NCI-H1092 (cell line): ENCODE results near the gene NUP210L.
"Not testable (repeated sequence)": the region's sequence is repeated elsewhere in the genome, so short reads cannot be mapped to it uniquely, and the experiment has no call there.

Experiments used
- DNase-seq: peaks from one replicate; lab custom pipeline; 2025; lab: John Stamatoyannopoulos, UW

The NUP210L gene

GRCh38 chr1:154170547-154171222 lies 15.8 kb upstream of the NUP210L start:
- DNase-seq, result no peak

DNA sequence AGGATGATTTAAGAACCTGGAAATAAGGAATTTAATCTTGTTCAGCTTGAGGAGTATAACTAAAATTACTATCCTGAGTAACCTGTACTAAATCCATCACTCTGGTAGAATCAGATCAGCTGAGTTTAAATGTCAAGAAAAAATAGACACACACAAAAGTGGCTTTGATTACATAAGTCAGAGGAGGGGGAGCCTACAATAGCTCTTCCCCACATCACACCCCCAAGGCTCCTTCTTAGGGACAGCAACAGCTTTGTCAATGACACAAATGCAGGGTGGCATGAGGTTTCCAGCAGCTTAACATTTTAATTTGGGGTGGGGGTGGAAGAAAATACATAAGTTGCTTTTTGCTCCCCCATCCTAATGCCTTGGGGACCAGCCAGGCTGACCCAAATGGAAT lies 12.6 kb upstream of the NUP210L start:
- no peak for DNase-seq

GRCh38 chr1:154166207-154166606 lies 11.3 kb upstream of the NUP210L start:
- DNase-seq, result no peak

GRCh38 chr1:154159554-154159953 lies 4.7 kb upstream of the NUP210L start:
- DNase-seq, result no peak

DNA sequence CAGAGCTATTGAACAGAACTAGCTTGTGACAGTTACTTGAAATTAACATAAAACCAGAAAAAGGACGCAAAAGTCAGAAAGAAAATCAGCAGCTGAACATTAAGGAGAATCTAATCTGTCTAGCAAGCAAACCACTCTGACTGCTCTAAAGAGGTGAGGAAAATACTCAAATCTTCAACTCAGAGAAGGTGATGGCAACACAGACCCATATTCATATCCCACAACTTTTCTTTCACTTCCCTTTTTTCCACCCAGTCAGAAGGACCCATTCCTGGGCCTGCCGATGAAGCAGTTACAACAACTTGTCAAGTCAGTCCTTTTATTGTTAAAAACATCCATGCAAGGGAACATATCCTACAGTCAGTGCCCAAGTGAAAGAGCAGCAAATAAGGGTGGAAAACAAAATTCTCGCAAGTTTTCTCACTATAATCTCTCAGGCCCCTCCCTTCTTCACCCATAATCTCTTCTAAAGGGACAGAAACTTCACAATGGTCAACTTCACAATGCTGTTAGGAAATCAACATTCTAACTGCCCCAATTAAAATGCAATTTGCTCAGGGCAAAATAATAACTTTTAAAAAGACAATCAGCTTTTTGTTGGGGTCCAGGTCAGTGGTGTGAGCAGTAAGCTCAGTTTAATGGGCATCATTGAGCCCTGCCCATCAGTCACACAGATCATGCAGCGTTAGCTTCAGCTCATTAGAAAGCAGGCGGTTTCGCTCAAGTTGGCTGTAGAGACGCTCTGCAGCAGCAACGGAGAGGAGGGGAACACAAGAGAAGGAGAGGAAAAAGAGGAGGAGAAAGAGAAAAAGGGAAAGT lies 3.6 kb upstream of the NUP210L start:
- no peak for DNase-seq

GRCh38 chr1:154157520-154158306 lies 2.8 kb upstream of the NUP210L start:
- no peak for DNase-seq

GRCh38 chr1:154155251-154155650 lies 378 bp upstream of the NUP210L start:
- DNase-seq, result no peak

GRCh38 chr1:154154053-154154452 lies 820 bp downstream of the NUP210L start:
- DNase-seq, result no peak

DNA sequence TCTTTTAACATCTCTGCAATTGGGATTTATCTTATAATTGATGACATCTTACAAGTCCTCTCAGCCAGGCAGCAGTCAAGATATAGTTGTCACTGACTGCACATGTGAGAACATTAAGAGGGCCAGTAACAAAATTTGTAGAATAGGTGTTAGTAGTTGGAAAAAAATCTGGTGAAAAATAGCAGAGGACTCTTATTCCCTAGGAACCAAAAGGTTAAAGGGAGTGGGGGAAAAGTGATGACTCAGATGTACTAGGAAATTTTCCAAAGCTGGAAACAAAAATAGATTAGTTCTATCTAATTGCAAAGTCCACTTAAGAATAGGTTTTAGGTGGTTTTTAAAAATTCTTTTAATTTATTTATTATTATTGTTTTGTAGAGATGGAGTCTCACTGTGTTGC lies 3.6 kb downstream of the NUP210L start:
- no peak for DNase-seq

DNA sequence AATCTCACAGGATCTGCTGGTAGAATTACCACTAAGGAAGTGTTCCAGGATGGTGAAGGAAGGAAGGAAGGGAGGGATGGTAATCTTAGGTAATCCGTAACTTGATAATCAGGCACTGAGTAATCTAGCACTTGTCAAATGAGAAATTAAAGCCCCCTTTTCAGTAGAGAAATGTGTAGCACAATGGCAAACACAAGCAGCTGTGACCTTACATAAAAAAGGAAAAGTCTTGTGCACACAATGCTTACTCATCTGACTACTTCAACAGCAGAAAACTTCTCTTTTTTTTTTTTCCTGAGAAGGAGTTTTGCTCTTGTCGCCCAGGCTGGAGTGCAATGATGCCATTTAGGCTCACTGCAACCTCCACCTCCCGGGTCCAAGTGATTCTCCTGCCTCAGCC lies 6.1 kb downstream of the NUP210L start:
- DNase-seq, result no peak

DNA sequence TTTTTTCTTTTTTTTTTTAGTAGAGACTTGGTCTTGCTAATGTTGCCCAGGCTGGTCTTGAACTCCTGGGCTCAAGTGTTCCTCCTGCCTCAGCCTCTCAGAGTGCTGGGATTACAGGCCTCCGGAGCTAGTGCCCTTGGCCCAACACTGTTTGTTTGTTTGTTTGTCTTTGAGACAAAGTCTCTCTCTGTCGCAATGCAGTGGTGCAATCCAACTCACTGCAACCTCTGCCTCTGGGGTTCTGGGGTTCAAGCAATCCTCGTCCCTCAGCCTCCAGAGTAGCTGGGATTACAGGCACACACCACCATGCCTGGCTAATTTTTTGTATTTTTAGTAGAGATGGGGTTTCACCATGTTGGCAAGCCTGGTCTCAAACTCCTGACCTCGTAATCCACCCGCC lies 7.4 kb downstream of the NUP210L start:
- not testable (repeated sequence) for DNase-seq

DNA sequence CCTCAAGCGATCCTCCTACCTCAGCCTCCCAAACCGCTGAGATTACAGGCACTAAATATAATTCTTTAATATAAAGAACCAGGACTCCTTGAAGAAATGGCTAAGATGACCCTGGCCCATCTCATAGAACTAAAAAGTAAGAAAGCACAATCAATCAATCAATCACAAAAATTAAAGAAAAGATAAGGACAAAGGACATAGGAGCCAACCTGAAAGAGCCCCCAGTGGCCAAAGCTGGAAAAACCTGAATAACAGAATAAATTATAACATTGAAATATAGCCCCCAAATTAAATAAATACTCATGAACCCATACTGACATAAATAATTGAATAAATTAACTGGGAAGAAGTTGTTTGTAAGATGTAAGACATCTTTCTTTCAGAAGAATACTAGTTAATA lies 8.9 kb downstream of the NUP210L start:
- no peak for DNase-seq

DNA sequence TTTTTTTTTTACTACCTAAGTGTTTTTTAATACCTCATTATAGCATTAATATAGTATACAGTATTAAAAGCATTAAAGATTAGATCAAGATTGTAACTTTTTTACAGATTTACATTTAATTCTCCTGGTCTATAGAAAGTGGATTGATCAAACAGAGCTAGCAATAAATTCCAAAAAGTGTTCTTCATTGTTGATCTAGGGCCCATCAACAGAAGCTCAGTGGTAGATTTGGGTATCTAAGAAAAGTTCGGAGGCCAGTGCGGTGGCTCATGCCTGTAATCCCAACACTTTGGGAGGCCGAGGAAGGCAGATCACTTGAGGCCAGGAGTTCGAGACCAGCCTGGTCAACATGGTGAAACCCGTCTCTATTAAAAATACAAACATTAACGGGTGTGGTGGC lies 12.5 kb downstream of the NUP210L start:
- DNase-seq, result no peak

GRCh38 chr1:154141240-154141639 lies 13.6 kb downstream of the NUP210L start:
- DNase-seq, result no peak

DNA sequence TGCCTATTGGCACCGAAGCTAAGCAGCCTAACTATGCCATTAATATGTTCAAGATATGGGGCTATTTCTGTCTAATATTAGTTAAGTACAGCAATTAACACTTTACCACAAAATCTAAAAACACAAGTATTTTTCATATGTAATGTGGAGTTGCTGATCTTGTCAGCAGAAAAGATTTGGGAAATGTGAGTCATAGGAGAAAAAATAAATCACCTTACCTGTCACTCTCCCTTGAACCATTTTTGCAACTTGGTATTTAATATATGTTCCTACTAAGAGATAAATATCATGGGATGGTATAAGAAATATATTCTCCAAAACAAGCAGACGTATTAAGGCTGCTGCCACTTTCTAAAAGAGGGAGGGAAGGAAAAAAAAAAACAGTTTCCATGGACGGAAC lies 17.0 kb downstream of the NUP210L start:
- no peak for DNase-seq

DNA sequence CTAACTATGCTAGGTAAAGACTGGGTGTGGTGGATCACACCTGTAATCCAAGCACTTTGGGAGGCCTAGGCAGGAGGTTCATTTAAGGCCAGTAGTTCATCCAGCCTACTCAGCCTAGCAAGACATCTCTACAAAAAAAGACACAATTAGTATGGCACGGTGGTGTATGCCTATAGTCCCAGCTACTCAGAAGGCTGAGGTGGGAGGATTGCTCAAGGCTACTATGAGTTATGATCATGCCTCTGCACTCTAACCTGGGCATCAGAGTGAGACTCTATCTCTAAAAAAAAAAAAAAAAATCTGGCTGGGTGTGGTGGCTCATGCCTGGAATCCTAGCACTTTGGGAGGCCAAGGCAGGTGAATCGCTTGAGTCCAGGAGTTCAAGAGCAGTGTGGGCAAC lies 21.6 kb downstream of the NUP210L start:
- no peak for DNase-seq

- DNase-seq, result no peak
Observed at GRCh38 chr1:154129391-154129970, 25.4 kb downstream of the NUP210L start.

- DNase-seq, result not testable (repeated sequence)
Observed at GRCh38 chr1:154123205-154123604, 31.7 kb downstream of the NUP210L start.

DNA sequence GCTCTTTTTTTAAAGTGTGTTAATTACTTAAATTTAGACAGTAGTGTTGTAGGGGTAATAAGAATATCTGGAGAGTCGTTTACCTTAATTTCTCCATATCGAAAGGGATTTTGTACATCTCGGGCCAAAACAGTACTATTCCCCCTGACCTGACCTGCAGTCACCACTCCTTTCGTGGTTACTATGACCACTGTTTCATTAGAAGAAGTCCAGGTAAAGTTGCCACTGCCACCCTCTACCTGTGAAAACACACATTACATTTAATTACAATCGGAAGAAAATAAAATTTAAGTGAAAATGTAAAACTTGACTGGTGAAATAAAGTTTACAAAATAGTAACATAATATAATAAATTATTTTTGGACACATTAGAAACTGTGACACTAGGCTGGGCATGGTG lies 37.2 kb downstream of the NUP210L start:
- no peak for DNase-seq

- DNase-seq, result no peak
Observed at GRCh38 chr1:154115180-154115579, 39.7 kb downstream of the NUP210L start.

- no peak for DNase-seq
Observed at GRCh38 chr1:154104433-154105082, 50.3 kb downstream of the NUP210L start.

- not testable (repeated sequence) for DNase-seq
Observed at GRCh38 chr1:154100141-154100540, 54.7 kb downstream of the NUP210L start.
